NCI-H1048 (cell line): ENCODE data around the gene DDB1.
"Not testable (repeated sequence)": the region's sequence is repeated elsewhere in the genome, so short reads cannot be mapped to it uniquely, and the experiment has no call there.

ENCODE experiments used
- DNase-seq: peaks from one replicate; lab custom pipeline; 2025; lab: John Stamatoyannopoulos, UW

Gene DDB1

GRCh38 chr11:61270354-61271076, 62.4 kb downstream of the DDB1 start:
- DNase-seq: no peak

GRCh38 chr11:61268588-61269250, 64.2 kb downstream of the DDB1 start:
- no peak for DNase-seq

GRCh38 chr11:61267437-61267841, 65.5 kb downstream of the DDB1 start:
- DNase-seq: no peak

GRCh38 chr11:61266602-61267001, 66.3 kb downstream of the DDB1 start:
- DNase-seq: no peak

GRCh38 chr11:61265357-61265756, 67.5 kb downstream of the DDB1 start:
- DNase-seq: no peak

GRCh38 chr11:61264795-61265194, 68.1 kb downstream of the DDB1 start:
- no peak for DNase-seq

GRCh38 chr11:61264371-61264770, 68.5 kb downstream of the DDB1 start:
- DNase-seq: no peak

- DNase-seq: no peak
These were observed 73.5 kb downstream of the DDB1 start for GRCh38 chr11:61259363-61259762.

GRCh38 chr11:61258546-61258945, 74.4 kb downstream of the DDB1 start:
- no peak for DNase-seq

GRCh38 chr11:61256710-61257482, 76.0 kb downstream of the DDB1 start:
- no peak for DNase-seq

GRCh38 chr11:61254403-61255025, 78.4 kb downstream of the DDB1 start:
- DNase-seq: no peak

GRCh38 chr11:61252332-61252731, 80.6 kb downstream of the DDB1 start:
- DNase-seq: not testable (repeated sequence)

- DNase-seq: not testable (repeated sequence)
These were observed 81.8 kb downstream of the DDB1 start for GRCh38 chr11:61250796-61251765.
